Measurements from ENCODE around the gene MAP3K3.

Gene MAP3K3

GRCh38 chr17:63641692-63642448 is 19.7 kb downstream of the MAP3K3 start:
- H3K9me3 ChIP-seq (ENCODE audit: control insufficient read depth, low read depth, low read length) = no peaks in the 10 kb centered on the region
- no peak overlapping the region for H3K4me3 ChIP-seq (ENCODE audit: low read length)
- peaks cover under 1% of the 10 kb centered on the region for H3K4me1 ChIP-seq (ENCODE audit: control insufficient read depth, low read depth, low read length)
- no peak overlapping the region for H3K9ac ChIP-seq (ENCODE audit: low read length)
- H3K27ac ChIP-seq (ENCODE audit: low read length) = no peak overlapping the region
- no peaks in the 10 kb centered on the region for H3K27me3 ChIP-seq (ENCODE audit: control insufficient read depth, insufficient read depth, low read length)
- H3K36me3 ChIP-seq (ENCODE audit: control insufficient read depth, low read depth, low read length) = no peaks in the 10 kb centered on the region

DNA sequence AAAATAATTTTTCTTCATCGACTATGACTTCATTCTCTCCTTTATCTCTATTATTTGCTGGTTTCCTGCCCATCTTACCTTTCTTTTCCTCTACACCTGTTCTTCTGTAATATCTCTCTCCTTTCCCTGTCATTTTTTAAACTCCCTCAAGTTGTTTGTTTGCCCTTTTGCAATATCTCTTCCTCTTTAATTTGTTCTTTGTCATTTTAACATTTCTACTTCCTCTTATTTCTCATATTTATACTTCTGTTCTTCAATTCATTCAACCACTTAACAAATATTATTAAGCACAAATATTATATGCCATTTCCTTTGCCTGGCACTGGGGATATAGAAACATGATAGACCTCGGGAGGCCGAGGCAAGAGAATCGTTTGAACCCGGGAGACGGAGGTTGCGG is 22.6 kb downstream of the MAP3K3 start:
- no peak overlapping the region for H3K9ac ChIP-seq (ENCODE audit: low read length)
- no peaks in the 10 kb centered on the region for H3K27me3 ChIP-seq (ENCODE audit: control insufficient read depth, insufficient read depth, low read length)
- H3K4me1 ChIP-seq (ENCODE audit: control insufficient read depth, low read depth, low read length) = peaks cover 15% of the 10 kb centered on the region
- H3K27ac ChIP-seq (ENCODE audit: low read length) = no peak overlapping the region
- no peak overlapping the region for H3K4me3 ChIP-seq (ENCODE audit: low read length)
- no peaks in the 10 kb centered on the region for H3K36me3 ChIP-seq (ENCODE audit: control insufficient read depth, low read depth, low read length)
- H3K9me3 ChIP-seq (ENCODE audit: control insufficient read depth, low read depth, low read length) = no peaks in the 10 kb centered on the region

DNA sequence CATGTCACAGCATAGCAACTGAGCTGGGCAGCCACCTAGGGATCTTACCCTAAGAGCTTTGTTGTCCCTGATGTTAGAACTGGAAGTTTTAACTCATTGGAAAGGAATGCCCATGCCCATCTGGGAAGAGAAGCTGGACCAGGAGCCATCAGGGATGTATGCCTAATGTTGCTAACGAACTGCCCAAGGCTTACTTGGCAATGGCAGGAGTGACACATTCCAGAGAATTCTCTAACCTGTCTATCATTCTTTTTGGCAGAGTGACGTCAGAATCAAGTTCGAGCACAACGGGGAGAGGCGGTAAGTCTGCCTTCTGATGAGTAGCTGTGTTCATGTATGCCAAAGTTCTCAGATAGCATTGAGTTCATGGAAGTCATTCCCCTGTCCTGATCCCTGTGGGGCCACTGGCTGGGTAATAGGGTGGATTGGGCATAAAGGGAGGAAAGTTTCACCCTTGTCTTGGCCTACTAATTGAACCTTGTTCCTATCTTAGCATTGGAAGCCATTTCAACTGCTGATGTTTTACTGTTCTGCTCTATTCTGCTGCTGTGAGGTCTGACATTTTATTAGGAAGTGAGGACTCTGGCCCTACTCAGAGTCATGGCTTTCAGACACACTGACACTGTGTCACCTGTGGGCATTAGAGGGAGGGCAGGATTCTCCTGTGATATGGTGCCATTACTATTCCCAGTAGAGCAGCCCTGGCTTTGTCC is 23.7 kb downstream of the MAP3K3 start:
- Histone ChIP-seq H3K27me3 (ENCODE audit: control insufficient read depth, insufficient read depth, low read length) (no peaks in the 10 kb centered on the region), H3K27ac (ENCODE audit: low read length) (no peak overlapping the region), H3K9me3 (ENCODE audit: control insufficient read depth, low read depth, low read length) (no peaks in the 10 kb centered on the region), H3K36me3 (ENCODE audit: control insufficient read depth, low read depth, low read length) (no peaks in the 10 kb centered on the region), H3K9ac (ENCODE audit: low read length) (no peak overlapping the region), H3K4me3 (ENCODE audit: low read length) (no peak overlapping the region), H3K4me1 (ENCODE audit: control insufficient read depth, low read depth, low read length) (peaks cover 15% of the 10 kb centered on the region)

DNA sequence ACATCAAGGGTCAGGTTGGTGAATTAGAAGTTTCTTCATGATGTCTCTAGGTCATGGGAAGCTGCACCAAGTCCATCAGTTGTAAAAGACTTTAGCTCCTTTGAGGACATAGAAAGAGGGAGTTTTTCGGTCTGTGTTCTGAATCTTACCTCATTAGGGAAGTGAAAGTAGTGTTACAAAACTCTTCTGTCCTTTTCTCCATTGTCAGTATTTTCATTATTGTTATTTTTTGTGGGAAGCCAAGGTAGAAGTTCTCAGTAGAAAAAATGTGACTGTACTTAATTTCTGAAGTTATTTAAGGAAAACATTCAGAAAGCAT is 24.2 kb downstream of the MAP3K3 start:
- Histone ChIP-seq H3K27ac (ENCODE audit: low read length) (no peak overlapping the region), H3K4me3 (ENCODE audit: low read length) (no peak overlapping the region), H3K27me3 (ENCODE audit: control insufficient read depth, insufficient read depth, low read length) (no peaks in the 10 kb centered on the region), H3K9me3 (ENCODE audit: control insufficient read depth, low read depth, low read length) (no peaks in the 10 kb centered on the region), H3K36me3 (ENCODE audit: control insufficient read depth, low read depth, low read length) (no peaks in the 10 kb centered on the region), H3K9ac (ENCODE audit: low read length) (no peak overlapping the region), H3K4me1 (ENCODE audit: control insufficient read depth, low read depth, low read length) (peaks cover 15% of the 10 kb centered on the region)

DNA sequence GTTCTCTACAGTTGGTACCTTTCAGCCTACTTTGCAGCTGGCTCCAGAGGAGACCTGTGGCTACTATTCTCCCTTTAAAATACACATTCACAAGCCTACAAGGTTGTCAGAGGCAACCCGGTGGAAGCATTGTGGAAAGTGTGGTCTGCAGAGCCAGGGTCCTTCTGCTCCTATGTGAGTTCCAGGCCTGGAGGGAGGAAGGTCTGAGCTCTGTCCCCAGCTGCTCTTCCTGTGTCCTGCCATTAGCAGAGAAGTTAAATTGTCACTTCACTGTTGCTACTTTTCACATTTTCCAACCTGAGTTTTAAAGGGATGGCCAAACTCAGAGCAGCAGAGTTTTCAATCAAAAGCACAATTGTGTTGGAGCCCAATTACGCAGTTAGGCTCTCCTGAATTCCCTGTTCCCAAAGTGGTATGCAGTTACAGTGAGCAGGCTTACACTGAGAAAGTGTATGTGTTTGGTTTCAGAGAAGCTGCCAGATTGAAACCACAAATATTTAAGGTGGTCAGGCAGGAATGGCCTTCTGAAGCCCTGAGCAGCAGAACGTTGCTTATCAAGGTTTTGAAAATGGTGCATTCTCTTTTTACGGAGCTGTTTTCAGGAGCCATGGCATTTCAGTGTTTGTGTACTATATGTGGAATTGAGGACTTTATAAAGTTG is 25.0 kb downstream of the MAP3K3 start:
- Histone ChIP-seq H3K9ac (ENCODE audit: low read length) (no peak overlapping the region), H3K27me3 (ENCODE audit: control insufficient read depth, insufficient read depth, low read length) (no peaks in the 10 kb centered on the region), H3K36me3 (ENCODE audit: control insufficient read depth, low read depth, low read length) (no peaks in the 10 kb centered on the region), H3K9me3 (ENCODE audit: control insufficient read depth, low read depth, low read length) (no peaks in the 10 kb centered on the region), H3K4me3 (ENCODE audit: low read length) (no peak overlapping the region), H3K4me1 (ENCODE audit: control insufficient read depth, low read depth, low read length) (peaks cover 15% of the 10 kb centered on the region), H3K27ac (ENCODE audit: low read length) (no peak overlapping the region)

GRCh38 chr17:63647936-63648335 is 25.7 kb downstream of the MAP3K3 start:
- H3K9me3 ChIP-seq (ENCODE audit: control insufficient read depth, low read depth, low read length) = no peaks in the 10 kb centered on the region
- no peaks in the 10 kb centered on the region for H3K27me3 ChIP-seq (ENCODE audit: control insufficient read depth, insufficient read depth, low read length)
- H3K36me3 ChIP-seq (ENCODE audit: control insufficient read depth, low read depth, low read length) = no peaks in the 10 kb centered on the region
- no peak overlapping the region for H3K27ac ChIP-seq (ENCODE audit: low read length)
- peak overlapping the region; percentile 29 for H3K4me3 ChIP-seq (ENCODE audit: low read length)
- H3K4me1 ChIP-seq (ENCODE audit: control insufficient read depth, low read depth, low read length) = peaks cover 15% of the 10 kb centered on the region
- no peak overlapping the region for H3K9ac ChIP-seq (ENCODE audit: low read length)

DNA sequence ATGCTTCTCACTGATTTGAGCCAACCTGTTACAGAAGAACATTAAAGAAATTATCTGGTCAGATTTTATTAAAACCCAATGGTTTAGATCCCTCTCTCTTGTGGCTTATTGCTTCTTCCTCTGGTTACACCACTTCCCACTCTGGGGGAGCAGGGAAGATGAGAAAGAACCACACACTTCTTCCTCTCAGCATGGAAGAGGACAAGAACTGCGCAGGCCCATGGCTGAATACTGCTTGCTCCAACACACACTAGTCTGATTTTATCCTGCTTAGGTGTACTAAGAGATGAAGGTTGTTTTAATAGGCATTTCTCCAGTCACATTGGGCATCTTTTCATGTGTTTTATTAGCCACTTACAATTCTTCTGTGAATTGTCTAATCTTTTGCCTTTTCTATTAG is 27.6 kb downstream of the MAP3K3 start:
- Histone ChIP-seq H3K9me3 (ENCODE audit: control insufficient read depth, low read depth, low read length) (no peaks in the 10 kb centered on the region), H3K4me3 (ENCODE audit: low read length) (no peak overlapping the region), H3K27ac (ENCODE audit: low read length) (no peak overlapping the region), H3K36me3 (ENCODE audit: control insufficient read depth, low read depth, low read length) (peaks cover 9% of the 10 kb centered on the region), H3K27me3 (ENCODE audit: control insufficient read depth, insufficient read depth, low read length) (no peaks in the 10 kb centered on the region), H3K4me1 (ENCODE audit: control insufficient read depth, low read depth, low read length) (peaks cover 15% of the 10 kb centered on the region), H3K9ac (ENCODE audit: low read length) (no peak overlapping the region)

- peaks cover 9% of the 10 kb centered on the region for H3K36me3 ChIP-seq (ENCODE audit: control insufficient read depth, low read depth, low read length)
These were observed 29.9 kb downstream of the MAP3K3 start for GRCh38 chr17:63652106-63652505.

DNA sequence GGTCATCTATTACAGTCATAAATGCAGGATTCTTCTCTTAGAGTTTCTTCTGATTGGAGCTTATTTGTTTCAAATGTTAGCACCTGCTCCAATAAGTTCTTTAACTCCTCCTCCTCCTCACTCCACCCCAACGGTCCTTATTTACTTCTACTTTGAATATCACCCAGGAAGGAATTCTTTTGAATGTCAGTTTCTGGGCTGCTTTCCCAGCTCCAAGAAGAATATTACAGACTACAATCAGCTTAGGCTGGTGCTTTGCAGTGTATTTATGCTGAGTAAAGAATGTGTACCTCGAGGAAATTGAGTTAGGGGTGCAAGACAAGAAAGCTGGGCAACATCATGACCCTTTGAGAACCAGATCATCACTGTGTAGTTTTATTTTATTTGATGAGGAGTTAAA is 30.8 kb downstream of the MAP3K3 start:
- H3K27ac ChIP-seq (ENCODE audit: low read length) = no peak overlapping the region
- peaks cover 3% of the 10 kb centered on the region for H3K4me1 ChIP-seq (ENCODE audit: control insufficient read depth, low read depth, low read length)
- peaks cover 13% of the 10 kb centered on the region for H3K36me3 ChIP-seq (ENCODE audit: control insufficient read depth, low read depth, low read length)
- H3K27me3 ChIP-seq (ENCODE audit: control insufficient read depth, insufficient read depth, low read length) = no peaks in the 10 kb centered on the region
- H3K4me3 ChIP-seq (ENCODE audit: low read length) = no peak overlapping the region
- H3K9ac ChIP-seq (ENCODE audit: low read length) = no peak overlapping the region
- no peaks in the 10 kb centered on the region for H3K9me3 ChIP-seq (ENCODE audit: control insufficient read depth, low read depth, low read length)

More at GRCh38 chr17:63652106-63652505, 29.9 kb downstream of the MAP3K3 start:
- Histone ChIP-seq H3K9ac (ENCODE audit: low read length) (no peak overlapping the region), H3K27ac (ENCODE audit: low read length) (no peak overlapping the region), H3K27me3 (ENCODE audit: control insufficient read depth, insufficient read depth, low read length) (no peaks in the 10 kb centered on the region), H3K9me3 (ENCODE audit: control insufficient read depth, low read depth, low read length) (no peaks in the 10 kb centered on the region), H3K4me1 (ENCODE audit: control insufficient read depth, low read depth, low read length) (peaks cover 12% of the 10 kb centered on the region), H3K4me3 (ENCODE audit: low read length) (no peak overlapping the region)

DNA sequence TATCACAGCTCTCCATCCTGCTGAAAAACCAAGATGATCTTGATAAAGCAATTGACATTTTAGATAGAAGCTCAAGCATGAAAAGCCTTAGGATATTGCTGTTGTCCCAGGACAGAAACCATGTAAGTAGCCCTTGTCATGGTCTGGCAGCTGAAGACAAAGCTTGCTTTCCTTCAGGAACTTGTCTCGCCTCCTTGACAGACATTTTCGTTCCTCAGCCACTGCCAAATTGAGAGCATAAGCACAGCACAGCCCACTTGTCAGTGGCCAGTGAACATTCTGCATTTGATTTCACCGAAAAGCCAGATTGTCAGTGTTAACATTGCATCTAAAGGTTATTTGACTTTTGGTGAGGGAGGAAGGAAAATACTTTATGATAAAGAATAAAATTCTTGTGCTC is 35.6 kb downstream of the MAP3K3 start:
- Histone ChIP-seq H3K9ac (ENCODE audit: low read length) (no peak overlapping the region), H3K27ac (ENCODE audit: low read length) (no peak overlapping the region), H3K4me3 (ENCODE audit: low read length) (no peak overlapping the region), H3K4me1 (ENCODE audit: control insufficient read depth, low read depth, low read length) (no peaks in the 10 kb centered on the region), H3K36me3 (ENCODE audit: control insufficient read depth, low read depth, low read length) (peaks cover 16% of the 10 kb centered on the region), H3K9me3 (ENCODE audit: control insufficient read depth, low read depth, low read length) (no peaks in the 10 kb centered on the region), H3K27me3 (ENCODE audit: control insufficient read depth, insufficient read depth, low read length) (no peaks in the 10 kb centered on the region)

GRCh38 chr17:63658366-63658765 is 36.1 kb downstream of the MAP3K3 start:
- Histone ChIP-seq H3K36me3 (ENCODE audit: control insufficient read depth, low read depth, low read length) (peaks cover 13% of the 10 kb centered on the region), H3K4me1 (ENCODE audit: control insufficient read depth, low read depth, low read length) (no peaks in the 10 kb centered on the region), H3K4me3 (ENCODE audit: low read length) (no peak overlapping the region), H3K9me3 (ENCODE audit: control insufficient read depth, low read depth, low read length) (no peaks in the 10 kb centered on the region), H3K9ac (ENCODE audit: low read length) (no peak overlapping the region), H3K27me3 (ENCODE audit: control insufficient read depth, insufficient read depth, low read length) (no peaks in the 10 kb centered on the region), H3K27ac (ENCODE audit: low read length) (no peak overlapping the region)

Data from iPS-18a (cell line).